HG02798 (cell line): Measurements from ENCODE around the gene LIMS4.
A peak's percentile ranks its signal among the peaks of the same experiment; 100 is the strongest.
"Not testable (repeated sequence)": the region's sequence is repeated elsewhere in the genome, so short reads cannot be mapped to it uniquely, and the experiment has no call there.

Experiments
- ATAC-seq: cut with Tn5 transposase; IDR thresholded peaks from one replicate; pipeline ENCODE4 v1.9.1; 2021; ENCODE audit warnings: mild to moderate bottlenecking; ENCODE audit not compliant: unreplicated experiment, poor library complexity

LIMS4 gene

GRCh38 chr2:110472171-110473058 lies at the start of gene LIMS4:
TSS of gene LIMS4 (minus strand) at chr2:110472816. CDS start at chr2:110472778, 38 bp downstream.
- ATAC-seq = not testable (repeated sequence)

GRCh38 chr2:110499755-110500377 lies 27.2 kb upstream of the LIMS4 start:
- ATAC-seq = peak; percentile 82

- not testable (repeated sequence) for ATAC-seq
Observed at GRCh38 chr2:110496027-110496426, 23.4 kb upstream of the LIMS4 start.

DNA sequence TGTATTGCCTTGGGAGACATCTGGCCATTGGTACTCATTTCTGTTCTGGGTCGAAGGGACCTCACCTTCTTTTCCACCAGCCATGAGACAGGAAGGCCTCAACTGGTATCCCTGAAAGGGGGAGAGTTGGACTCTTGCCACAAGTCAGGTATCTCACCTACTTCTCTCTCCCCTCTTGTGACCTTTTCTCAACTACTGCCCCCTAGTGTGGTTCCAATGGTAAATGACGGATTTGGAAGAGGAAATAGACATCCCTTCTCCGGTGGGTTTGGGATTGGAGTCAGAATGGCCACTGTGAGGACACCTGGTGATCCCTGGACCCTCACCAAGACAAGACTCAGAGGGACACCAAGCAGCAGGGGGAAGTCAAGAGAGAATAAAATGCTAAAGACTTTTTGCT lies 21.9 kb upstream of the LIMS4 start:
- ATAC-seq = not testable (repeated sequence)

- not testable (repeated sequence) for ATAC-seq
Observed at GRCh38 chr2:110488991-110489390, 16.4 kb upstream of the LIMS4 start.

DNA sequence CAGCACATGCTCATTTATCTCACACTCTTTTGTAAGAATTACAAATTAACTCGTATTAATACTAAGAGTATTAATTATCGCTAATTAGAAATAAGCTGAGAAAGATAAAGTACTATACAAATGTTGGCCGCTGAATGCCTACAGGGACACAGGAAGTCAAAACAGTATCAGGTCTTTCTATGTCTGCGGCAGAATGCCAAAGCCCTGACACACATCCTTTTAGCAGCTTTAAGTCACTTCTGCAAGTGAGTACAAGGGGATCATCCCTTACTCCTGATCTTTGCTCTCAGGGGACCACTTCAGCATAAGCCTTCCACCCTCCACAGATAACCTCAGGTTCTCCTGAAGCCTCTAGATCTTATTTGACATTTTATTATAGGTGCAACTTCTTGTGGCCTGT lies 10.1 kb upstream of the LIMS4 start:
- not testable (repeated sequence) for ATAC-seq

DNA sequence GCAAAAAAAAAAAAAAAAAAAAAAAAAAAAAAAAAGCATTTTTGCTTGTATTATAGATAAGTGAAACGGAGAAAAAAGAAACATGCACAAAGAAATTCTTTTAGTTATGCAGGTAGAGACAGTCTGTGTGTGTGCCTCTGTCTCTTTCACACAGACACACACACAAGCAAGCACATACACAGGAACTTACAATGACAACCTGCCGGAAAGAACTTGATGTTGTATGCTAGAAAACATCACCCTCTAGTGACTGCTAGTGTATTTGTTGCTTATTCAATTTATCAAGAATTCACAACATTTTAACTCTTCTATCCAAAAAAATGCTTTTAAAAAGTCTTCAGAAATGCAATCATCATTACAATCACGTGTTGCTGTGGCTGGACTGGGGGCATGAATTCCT lies 8.6 kb upstream of the LIMS4 start:
- not testable (repeated sequence) for ATAC-seq

DNA sequence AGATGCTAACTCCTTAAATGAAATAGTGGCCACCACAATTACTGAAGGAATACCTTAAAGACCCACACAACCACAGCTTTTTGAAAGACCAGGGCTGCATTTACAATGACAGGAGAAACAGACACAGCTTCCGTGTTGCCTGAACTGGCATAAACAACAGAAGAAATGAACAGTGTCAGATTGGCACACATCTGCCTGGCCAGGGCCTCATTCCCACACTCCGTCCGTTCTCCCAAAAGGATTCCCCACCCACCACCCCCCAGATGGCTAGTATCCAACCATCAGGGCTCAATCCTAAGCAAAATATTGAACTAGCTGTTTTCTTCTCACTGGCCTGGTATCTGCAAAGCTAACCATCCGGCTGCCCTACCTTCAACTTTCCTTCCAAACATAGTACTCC lies 7.5 kb upstream of the LIMS4 start:
- not testable (repeated sequence) for ATAC-seq

DNA sequence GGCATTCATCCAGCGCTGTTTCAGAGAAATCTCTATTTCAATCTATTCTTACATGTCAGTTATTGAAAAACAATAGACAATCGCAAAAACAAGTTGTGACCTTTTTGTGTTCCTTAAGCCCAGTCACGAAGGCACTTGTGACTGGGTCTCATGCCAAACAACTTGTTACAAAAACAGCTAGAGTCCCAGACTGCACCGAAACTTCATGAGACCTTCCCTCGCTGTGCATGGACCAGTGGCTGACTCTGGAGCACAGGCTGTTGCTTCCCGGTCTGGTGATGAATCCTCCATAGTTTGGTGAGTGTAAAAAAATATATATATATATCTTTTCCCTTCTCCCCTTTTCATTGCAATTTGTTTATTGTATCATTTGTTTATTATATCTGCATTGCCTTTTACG lies 4.8 kb upstream of the LIMS4 start:
- ATAC-seq = not testable (repeated sequence)

DNA sequence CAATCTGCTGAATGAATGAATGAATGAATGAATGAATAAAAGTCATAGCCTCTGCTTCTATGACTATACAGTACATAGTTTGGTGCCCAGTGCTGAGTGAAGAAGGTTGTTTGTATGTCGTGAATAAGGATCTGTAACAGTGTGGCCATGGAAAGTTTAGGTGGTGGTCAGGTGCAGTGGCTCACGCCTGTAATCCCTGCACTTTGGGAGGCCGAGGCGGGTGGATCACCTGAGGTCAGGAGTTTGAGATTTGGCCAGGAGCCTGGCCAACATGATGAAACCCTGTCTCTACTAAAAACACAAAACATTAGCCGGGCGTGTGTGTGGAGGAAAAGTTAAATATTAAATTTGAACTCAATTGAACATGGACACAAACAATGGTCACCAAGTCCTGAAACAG lies 4.3 kb upstream of the LIMS4 start:
- ATAC-seq = not testable (repeated sequence)

GRCh38 chr2:110475627-110476359 lies 3.2 kb upstream of the LIMS4 start:
- ATAC-seq = not testable (repeated sequence)

GRCh38 chr2:110474898-110475297 lies 2.3 kb upstream of the LIMS4 start:
- ATAC-seq = peak; percentile 95

DNA sequence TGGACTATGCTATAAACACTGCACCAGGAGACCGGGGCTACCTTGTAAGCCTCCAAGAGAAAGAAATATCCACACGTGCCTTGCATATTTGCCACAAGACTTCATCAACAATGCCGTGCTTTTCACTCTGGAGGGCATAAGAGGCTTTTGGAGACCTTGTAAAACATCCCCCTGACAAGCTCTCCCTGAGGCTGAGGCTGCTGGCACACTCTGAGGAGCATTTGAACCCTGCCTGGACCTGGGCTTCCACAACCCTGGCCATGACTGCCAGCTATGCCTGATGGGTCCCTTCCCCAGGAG lies 393 bp upstream of the LIMS4 start:
- ATAC-seq = not testable (repeated sequence)

- ATAC-seq = not testable (repeated sequence)
Observed at GRCh38 chr2:110468921-110469320, 3.7 kb downstream of the LIMS4 start.

DNA sequence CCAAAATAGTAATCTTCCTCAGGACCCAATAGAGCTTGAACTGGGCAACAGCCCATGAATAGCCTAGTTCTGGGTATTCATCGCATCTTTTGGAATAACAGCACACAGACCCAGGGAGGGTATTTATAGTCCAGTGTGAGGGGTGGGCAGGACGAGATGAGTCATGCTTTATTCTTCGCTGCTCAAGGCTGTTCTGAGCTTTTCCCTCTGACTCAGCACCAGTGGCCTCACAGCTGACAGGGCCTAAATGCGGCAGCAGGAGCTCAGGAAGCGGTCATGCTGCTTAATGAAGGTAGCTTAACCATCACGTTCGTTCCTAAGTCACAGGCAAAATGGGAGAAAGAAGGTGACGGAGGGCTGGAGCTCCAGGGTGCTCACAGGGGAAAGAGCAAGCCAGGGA lies 7.3 kb downstream of the LIMS4 start:
- peak; percentile 72 for ATAC-seq

DNA sequence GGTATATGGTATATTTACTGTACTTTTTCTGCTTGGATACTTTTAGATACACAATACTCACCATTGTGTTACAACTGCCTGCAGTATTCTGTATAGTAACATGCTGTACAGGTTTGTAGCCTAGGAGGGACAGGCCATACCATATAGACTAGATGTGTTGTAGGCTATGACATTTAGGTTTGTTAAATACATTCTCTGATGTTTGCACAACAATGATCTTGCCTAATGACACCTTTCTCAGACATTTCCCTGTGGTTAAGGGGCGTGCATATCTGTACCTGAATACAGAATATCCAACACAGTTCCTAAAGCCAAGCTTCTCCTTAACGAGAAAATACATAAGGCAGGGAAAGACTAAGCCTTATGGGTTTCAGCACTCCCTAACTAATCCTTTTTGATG lies 10.2 kb downstream of the LIMS4 start:
- ATAC-seq = not testable (repeated sequence)

- not testable (repeated sequence) for ATAC-seq
Observed at GRCh38 chr2:110460318-110460717, 12.3 kb downstream of the LIMS4 start.

GRCh38 chr2:110457214-110457590 lies 15.4 kb downstream of the LIMS4 start:
- not testable (repeated sequence) for ATAC-seq

GRCh38 chr2:110456291-110457213 lies 16.1 kb downstream of the LIMS4 start:
- not testable (repeated sequence) for ATAC-seq

DNA sequence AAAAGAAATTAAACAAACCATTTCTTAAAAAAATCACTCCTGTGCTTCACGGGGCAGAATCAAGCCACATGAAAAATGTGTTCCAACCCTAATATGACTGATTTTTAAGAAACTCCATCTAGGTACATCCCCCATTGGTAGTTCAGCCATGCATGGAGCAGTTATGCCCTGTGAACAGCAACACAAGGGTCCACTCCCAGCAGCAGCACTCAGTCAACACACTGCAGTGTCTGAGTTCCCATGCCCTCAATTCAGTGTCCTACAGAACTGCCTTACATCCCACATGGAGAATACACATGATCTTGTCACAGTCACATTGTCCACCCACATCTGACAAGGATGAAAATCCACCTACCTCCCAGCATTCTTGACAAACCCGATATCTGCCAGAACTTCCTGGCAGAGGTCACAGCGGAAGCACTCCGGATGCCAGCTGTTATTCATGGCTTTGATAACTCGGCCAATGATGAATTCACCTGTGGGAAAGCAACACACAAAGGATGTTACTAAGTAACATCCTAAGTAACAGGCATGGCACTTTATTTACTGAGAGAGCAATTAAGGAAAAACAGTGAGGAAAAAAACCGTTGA lies 17.4 kb downstream of the LIMS4 start:
- not testable (repeated sequence) for ATAC-seq
